GM18951 (cell line): ENCODE measurements around the gene SLC35F6.

Experiments used
- POLR2A ChIP-seq: IDR thresholded peaks from 4 replicates; pipeline ENCODE4 v1.6.1; 2011; ENCODE audit warnings: mild to moderate bottlenecking; ENCODE audit not compliant: insufficient read length, insufficient read depth; ENCODE audit errors: extremely low read depth
- in situ Hi-C: fragments of 300-500 bp; cut with MboI; formaldehyde crosslinking; loops from one replicate; pipeline ENCODE4 v1.12.0; 2022; ENCODE audit warnings: low sequenced_read_pairs, mixed read lengths, inconsistent platforms; ENCODE audit not compliant: unreplicated experiment

Gene SLC35F6, protein sequence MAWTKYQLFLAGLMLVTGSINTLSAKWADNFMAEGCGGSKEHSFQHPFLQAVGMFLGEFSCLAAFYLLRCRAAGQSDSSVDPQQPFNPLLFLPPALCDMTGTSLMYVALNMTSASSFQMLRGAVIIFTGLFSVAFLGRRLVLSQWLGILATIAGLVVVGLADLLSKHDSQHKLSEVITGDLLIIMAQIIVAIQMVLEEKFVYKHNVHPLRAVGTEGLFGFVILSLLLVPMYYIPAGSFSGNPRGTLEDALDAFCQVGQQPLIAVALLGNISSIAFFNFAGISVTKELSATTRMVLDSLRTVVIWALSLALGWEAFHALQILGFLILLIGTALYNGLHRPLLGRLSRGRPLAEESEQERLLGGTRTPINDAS

DNA sequence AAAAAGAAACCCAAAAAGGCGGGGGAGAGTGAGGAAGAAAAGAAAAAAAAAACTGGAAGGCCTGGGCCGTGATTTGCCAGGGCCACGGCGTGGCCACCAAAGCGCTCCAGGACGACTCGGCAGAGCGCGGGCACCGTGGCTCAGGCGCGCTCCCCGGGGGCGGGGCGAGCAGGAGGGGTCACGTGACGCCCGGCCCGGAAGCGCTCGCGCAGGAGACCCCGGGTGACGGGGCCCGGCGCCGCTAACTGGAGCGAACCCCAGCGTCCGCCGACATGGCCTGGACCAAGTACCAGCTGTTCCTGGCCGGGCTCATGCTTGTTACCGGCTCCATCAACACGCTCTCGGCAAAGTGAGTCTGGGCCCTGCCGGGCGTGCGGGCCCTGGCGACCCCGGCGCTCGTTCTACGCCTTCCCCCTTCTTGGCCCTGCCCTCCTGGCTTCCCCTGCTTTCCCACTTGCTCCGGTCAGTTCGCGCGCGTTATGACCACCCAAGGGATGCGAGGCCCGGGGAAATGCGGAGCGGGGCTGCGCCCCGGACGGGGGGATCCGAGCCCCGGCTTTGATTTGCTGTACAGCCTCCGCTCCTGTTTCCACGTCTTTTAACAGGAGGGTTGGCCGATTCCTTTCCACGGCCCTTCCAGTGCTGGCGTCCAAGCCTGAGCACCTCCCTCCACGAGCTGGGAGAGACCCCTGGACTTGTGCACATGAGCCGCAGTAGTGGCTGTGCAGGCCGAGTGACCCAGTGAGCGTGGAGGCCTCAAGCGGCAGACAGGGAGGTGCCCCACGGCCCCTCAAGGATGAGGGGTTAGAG is at the start of gene SLC35F6:
Gene SLC35F6, plus strand, starts transcription at position 207 of the 810 bp plus-strand sequence. Its CDS starts 66 bp downstream, at position 273.
- peak; percentile 92 for TF ChIP-seq POLR2A

DNA sequence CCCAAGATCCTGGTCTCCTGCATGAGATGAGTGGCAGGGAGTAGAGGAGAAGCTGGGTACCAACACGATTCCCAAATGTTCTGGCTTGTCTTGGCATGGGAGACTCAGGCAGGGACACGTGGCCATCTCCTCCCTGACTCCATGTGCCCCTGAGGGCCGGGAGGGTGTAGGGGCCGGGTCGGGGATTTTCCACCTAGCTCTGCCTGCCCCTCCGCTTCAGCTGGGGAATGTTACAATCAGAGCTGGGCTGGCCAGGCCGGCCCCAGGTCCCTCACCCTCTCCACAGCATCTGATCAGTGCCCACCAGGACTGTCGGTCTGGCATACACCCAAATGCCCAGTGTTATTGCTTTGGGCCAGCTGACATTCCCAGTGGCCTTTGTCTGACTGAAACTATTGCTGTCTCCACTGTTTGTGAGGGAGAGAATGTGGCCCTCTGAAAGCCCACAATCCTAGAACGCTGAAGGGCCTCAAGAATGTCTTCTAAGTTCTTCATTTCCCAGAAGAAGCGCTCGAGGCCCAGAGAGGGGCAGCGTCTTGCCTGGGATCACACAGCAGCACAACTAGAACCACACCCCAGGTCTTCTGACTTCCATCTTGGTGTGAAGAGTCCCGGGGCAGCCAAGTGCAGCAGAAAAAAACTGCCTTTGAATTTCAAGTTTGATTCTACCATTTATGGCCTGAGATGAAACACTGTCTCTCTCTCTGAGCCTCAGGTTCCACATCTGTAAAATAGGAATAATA is 48.4 kb upstream of the SLC35F6 start:
- in situ Hi-C loops: loop anchor here (25.0 kb wide), 1 partner anchor 778 kb away; no protein-coding TSS in a partner anchor
- no peak for TF ChIP-seq POLR2A

More for the DNA sequence above, at the start of gene SLC35F6:
- in situ Hi-C loops: no loop called here

DNA sequence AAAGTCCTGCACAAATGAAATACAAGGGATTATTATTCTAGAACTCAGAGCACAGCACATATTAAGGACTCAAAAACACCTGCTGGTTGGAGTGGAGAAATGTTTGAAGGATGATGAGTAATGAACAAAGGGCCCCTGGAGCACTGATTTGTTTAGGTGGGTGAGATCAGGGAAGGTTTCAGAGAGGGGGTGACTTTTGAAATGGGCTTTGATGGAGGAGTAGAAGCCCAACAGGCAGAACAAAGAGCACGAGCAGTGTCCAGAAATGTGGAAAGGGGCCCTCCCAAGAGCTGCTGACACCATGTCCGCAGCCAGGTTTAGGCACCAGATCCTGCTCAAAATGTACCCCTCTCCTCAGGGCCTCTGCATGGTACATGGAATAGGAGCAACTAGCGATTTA is 47.7 kb upstream of the SLC35F6 start:
- TF ChIP-seq POLR2A: no peak
- in situ Hi-C loops: loop anchor here (25.0 kb wide), 1 partner anchor 779 kb away; no protein-coding TSS in a partner anchor

DNA sequence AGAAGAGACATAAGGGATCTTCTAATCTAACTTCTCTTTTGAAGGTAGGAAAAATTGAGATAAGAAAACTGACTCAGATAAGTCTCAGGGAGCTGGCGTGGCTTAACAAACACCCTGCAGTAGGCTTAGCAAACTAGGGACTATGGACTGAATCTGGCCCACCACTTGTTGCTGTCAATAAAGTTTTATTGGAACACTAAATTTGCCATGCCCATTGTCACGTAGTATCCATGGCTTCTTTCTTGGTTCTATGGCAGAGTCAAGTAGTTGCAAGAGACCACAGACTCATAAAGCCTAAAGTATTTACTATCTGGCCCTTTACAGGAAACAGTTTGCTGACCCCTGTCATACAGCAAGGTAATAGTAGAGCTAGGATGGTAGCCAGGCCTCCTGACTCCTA is 47.3 kb upstream of the SLC35F6 start:
- no peak for TF ChIP-seq POLR2A
- in situ Hi-C loops: loop anchor here (25.0 kb wide), 1 partner anchor 779 kb away; no protein-coding TSS in a partner anchor

DNA sequence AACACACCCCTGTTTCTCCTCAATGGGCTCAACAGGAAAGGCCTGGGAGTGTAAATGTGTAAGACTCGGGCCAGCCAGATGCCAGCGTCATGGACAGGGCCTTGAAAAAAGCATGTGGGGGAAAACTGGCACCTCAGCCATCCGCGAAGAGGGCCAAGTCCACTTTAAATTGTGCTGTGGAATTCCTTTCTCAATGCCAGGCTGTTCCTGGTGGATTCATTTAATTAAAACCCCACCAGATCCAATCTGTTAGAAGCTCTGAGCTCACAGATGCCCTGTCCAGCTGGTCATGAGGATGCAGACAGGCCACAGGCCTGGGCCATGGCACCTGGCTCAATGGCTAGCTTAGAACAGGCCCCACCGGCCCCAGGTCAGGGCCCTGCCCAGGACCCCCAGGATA is 46.7 kb upstream of the SLC35F6 start:
- TF ChIP-seq POLR2A: no peak
- in situ Hi-C loops: loop anchor here (25.0 kb wide), 1 partner anchor 780 kb away; no protein-coding TSS in a partner anchor

DNA sequence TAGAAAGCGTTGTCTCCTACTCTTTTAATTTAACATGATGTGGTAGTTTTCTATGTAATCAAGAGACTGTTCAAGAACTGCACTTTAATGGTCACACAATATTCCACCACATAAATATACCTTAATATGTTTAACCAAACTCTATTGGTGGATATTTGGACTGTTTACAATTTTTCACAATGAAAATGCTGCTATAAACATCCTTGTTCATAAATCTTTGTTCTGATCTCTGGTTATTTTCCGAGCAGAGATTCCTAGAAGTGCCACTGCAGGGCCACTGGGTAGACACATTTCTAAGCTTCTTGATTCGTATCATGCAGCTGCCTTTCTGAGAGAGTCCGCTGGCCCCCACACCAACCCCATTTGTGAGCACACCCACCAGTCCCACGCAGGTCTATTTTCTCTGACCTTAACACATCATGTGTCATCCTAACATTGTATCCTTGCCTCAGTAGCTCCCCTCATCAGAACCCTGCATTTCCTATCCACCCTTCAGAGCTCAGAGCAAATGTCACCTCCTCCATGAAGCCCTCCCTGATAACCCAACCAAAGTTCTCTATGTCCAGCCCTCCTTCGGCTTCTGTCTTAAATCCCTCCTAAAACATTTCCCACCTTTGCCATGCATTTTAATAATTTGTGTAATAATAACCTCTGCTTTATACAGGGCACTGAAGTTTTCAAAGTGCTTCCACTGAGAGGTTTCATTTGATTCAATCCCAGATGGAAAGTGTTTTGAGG is 45.0 kb upstream of the SLC35F6 start:
- no peak for TF ChIP-seq POLR2A
- in situ Hi-C loops: loop anchor here (25.0 kb wide), 1 partner anchor 782 kb away; no protein-coding TSS in a partner anchor

DNA sequence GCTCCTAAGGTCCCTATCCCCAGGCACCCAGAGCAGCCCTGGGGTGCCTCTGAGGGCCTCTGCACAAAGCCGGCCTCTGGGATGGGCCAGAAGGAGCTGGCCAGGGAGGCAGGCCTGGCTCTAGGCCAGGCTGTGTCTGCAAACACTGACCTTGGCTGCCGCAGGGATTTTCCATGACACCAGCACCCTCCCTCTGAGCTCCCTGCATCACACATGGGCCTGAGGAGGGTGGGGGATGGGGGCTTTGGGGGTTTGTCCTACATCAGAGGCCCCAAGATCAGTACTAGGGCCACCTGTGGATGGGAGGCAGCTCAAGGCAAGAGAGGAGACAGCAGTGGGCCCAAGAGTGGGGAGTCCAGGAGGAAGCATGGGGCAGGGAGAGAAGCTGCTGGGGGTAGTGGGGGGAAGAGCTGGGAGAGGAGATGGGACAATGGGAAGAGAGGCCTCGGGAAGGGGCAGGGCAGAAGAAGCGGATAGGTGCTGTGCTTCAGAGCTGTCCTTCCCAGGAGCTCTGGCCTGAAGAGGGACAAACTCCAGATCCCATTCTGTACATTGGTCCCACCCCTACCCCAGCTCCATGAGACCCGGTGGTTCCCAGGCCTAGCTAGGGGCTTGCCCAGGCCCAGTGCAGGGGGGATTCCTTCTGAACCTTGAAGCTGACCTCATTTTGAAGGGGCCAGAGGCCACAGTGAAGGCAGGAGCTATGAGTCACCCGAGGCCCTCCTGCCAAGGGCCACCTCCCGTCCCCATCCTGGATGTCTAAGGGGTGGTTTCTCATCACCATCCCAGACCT is 43.6 kb upstream of the SLC35F6 start:
- no peak for TF ChIP-seq POLR2A
- in situ Hi-C loops: loop anchor here (25.0 kb wide), 1 partner anchor 783 kb away; no protein-coding TSS in a partner anchor

DNA sequence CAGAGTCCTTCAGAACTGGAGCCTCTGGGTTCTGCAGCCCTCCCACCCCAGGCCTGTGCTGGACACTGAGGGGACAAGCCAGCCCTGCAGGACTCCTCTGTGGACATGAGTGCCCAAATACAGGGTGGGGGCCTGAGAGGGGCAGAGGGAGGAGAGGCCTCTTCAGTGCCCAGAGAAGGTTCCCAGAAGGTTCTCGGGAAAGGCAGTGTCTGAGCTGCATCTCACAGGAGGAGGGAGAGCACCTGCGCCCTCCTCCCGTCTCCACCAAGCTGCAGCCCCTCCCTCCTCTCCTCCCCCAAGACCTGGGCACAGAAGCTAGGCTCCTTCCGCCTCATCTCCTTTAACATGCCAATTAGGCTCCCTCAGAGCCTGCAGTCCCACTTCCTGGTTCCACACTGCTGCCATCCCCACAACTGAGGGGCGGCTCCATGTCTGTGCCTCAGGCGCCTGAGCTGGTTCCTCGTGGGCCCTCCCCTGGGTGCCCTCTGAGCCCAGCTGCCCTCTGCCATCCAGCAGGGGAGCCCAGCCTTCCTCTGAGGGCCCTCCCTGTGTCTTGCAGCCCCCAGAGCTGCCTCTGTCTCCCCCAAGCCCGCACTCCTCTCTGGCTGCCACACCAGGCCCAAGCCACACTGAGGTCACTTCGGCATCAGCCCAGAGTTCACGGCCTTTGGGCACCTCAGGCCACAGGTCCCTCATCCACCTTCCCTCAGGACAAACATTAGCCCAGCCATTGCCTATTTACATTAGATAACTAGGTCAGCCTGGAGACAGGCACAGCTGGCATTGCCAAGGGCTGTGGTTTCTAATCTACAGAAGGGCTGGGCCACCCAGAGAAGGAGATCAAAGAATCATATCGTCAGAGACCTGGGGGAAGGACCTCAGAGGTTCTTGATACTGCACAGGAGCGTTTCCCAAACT is 42.7 kb upstream of the SLC35F6 start:
- in situ Hi-C loops: loop anchor here (25.0 kb wide), 1 partner anchor 784 kb away; no protein-coding TSS in a partner anchor
- TF ChIP-seq POLR2A: no peak

DNA sequence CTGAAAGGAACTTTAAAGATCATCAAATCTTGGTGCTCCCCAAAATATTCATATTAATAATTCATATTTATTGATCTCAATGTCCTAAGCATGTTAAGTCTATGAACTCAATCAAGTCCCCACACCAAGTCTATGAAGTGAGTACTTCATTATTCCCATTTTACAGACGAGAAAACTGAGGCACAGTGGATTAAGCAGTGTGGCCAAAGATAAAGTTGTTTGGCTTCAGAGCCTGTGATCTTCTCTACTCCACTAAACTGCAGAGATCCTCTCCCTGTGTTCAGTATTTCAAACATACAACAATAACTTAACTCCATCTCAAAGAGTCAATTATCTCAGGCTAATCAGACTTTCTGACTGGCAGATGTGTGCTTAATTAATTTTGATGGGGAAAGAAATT is 41.8 kb upstream of the SLC35F6 start:
- no peak for TF ChIP-seq POLR2A
- in situ Hi-C loops: loop anchor here (25.0 kb wide), 1 partner anchor 785 kb away; no protein-coding TSS in a partner anchor

DNA sequence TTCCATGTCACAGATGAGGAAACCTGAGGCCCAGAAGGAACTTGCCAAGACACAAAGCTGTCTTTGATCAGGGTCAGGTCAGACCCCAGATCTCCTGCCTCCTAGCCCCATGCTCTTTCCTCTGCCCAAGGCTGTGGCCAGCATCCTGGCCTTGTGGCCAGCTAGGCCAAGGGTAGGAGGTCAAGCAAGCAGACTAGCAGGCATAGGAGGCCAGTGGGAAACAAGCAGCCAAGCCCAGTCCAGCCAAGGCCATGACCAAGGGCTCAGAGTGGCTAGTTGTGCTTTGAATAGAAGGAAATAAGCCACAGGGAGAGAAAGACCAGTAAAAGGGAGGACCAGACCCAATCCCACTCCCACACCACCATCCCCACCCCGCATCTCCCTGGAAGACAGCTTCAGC is 41.2 kb upstream of the SLC35F6 start:
- no peak for TF ChIP-seq POLR2A
- in situ Hi-C loops: loop anchor here (25.0 kb wide), 1 partner anchor 786 kb away; no protein-coding TSS in a partner anchor
